HG02588 (cell line): Measurements from ENCODE around the gene OR2K2.
"Not testable (repeated sequence)": the region's sequence is repeated elsewhere in the genome, so short reads cannot be mapped to it uniquely, and the experiment has no call there.

Source experiments
- ATAC-seq: cut with Tn5 transposase; IDR thresholded peaks from one replicate; pipeline ENCODE4 v1.9.1; 2021; ENCODE audit warnings: mild to moderate bottlenecking, moderate library complexity; ENCODE audit not compliant: unreplicated experiment

Gene OR2K2

GRCh38 chr9:111298731-111299598 lies 31.1 kb downstream of the OR2K2 start:
- ATAC-seq = no peak

GRCh38 chr9:111298111-111298510 lies 31.9 kb downstream of the OR2K2 start:
- no peak for ATAC-seq

- ATAC-seq = no peak
Measured at GRCh38 chr9:111297066-111297824, 32.8 kb downstream of the OR2K2 start.

- no peak for ATAC-seq
Measured at GRCh38 chr9:111294691-111295451, 35.2 kb downstream of the OR2K2 start.

GRCh38 chr9:111287127-111287526 lies 42.9 kb downstream of the OR2K2 start:
- ATAC-seq = no peak

GRCh38 chr9:111284703-111285102 lies 45.3 kb downstream of the OR2K2 start:
- no peak for ATAC-seq

- ATAC-seq = no peak
Measured at GRCh38 chr9:111282845-111283244, 47.2 kb downstream of the OR2K2 start.

GRCh38 chr9:111280795-111281194 lies 49.2 kb downstream of the OR2K2 start:
- ATAC-seq = not testable (repeated sequence)
